ENCODE data around the gene CCDC170.

The CCDC170 gene

GRCh38 chr6:151618717-151619116, 124.9 kb downstream of the CCDC170 start:
- DNase-seq (ENCODE audit: low read depth): no peak

- DNase-seq (ENCODE audit: low read depth): no peak
These were observed 126.4 kb downstream of the CCDC170 start for GRCh38 chr6:151620179-151620578.

GRCh38 chr6:151624071-151624470, 130.3 kb downstream of the CCDC170 start:
- no peak for DNase-seq (ENCODE audit: low read depth)

GRCh38 chr6:151624481-151624880, 130.7 kb downstream of the CCDC170 start:
- no peak for DNase-seq (ENCODE audit: low read depth)

- DNase-seq (ENCODE audit: low read depth): no peak
These were observed 131.2 kb downstream of the CCDC170 start for GRCh38 chr6:151624900-151625536.

- DNase-seq (ENCODE audit: low read depth): no peak
These were observed 134.1 kb downstream of the CCDC170 start for GRCh38 chr6:151627689-151628444.

- no peak for DNase-seq (ENCODE audit: low read depth)
These were observed 136.0 kb downstream of the CCDC170 start for GRCh38 chr6:151629791-151630190.

GRCh38 chr6:151630387-151630786, 136.6 kb downstream of the CCDC170 start:
- DNase-seq (ENCODE audit: low read depth): no peak

- DNase-seq (ENCODE audit: low read depth): no peak
These were observed 137.3 kb downstream of the CCDC170 start for GRCh38 chr6:151630991-151631655.

- no peak for DNase-seq (ENCODE audit: low read depth)
These were observed 138.7 kb downstream of the CCDC170 start for GRCh38 chr6:151632415-151632987.

GRCh38 chr6:151633526-151634335, 139.9 kb downstream of the CCDC170 start:
- no peak for DNase-seq (ENCODE audit: low read depth)

- no peak for DNase-seq (ENCODE audit: low read depth)
These were observed 140.5 kb downstream of the CCDC170 start for GRCh38 chr6:151634336-151634720.

- DNase-seq (ENCODE audit: low read depth): no peak
These were observed 141.9 kb downstream of the CCDC170 start for GRCh38 chr6:151635741-151636140.

GRCh38 chr6:151637814-151638213, 144.0 kb downstream of the CCDC170 start:
- DNase-seq (ENCODE audit: low read depth): no peak

- DNase-seq (ENCODE audit: low read depth): no peak
These were observed 145.9 kb downstream of the CCDC170 start for GRCh38 chr6:151639750-151640149.

GRCh38 chr6:151641028-151641427, 147.2 kb downstream of the CCDC170 start:
- DNase-seq (ENCODE audit: low read depth): no peak

GRCh38 chr6:151647976-151648639, 154.3 kb downstream of the CCDC170 start:
- DNase-seq (ENCODE audit: low read depth): no peak

GRCh38 chr6:151649835-151650234, 156.0 kb downstream of the CCDC170 start:
- DNase-seq (ENCODE audit: low read depth): no peak

GRCh38 chr6:151651639-151652038, 157.8 kb downstream of the CCDC170 start:
- DNase-seq (ENCODE audit: low read depth): no peak

- DNase-seq (ENCODE audit: low read depth): no peak
These were observed 158.5 kb downstream of the CCDC170 start for GRCh38 chr6:151652325-151652724.

- DNase-seq (ENCODE audit: low read depth): no peak
These were observed 161.3 kb downstream of the CCDC170 start for GRCh38 chr6:151655099-151655498.

Measured in activated T-helper 1 cell treated with Interleukin-2 at 50 U/mL for 16 hours (primary cell).